Hepatocyte (in vitro differentiated cells): Measurements from ENCODE around the gene PPIA.
"Not testable (repeated sequence)": the region's sequence is repeated elsewhere in the genome, so short reads cannot be mapped to it uniquely, and the experiment has no call there.

Experiments used
- EZH2 ChIP-seq: fragments of 200-600 bp; sonication (generic); IDR thresholded peaks from 2 replicates; pipeline ENCODE4 v1.6.1; 2016; ENCODE audit warnings: antibody characterized with exemption, mild to moderate bottlenecking, borderline replicate concordance
- TF ChIP-seq, protein P1 (sequence below): fragments of 200-600 bp; sonication (generic); IDR thresholded peaks from 2 replicates; pipeline ENCODE4 v1.5.1; 2016; ENCODE audit warnings: antibody characterized with exemption, mild to moderate bottlenecking; ENCODE audit not compliant: poor library complexity

DNA sequence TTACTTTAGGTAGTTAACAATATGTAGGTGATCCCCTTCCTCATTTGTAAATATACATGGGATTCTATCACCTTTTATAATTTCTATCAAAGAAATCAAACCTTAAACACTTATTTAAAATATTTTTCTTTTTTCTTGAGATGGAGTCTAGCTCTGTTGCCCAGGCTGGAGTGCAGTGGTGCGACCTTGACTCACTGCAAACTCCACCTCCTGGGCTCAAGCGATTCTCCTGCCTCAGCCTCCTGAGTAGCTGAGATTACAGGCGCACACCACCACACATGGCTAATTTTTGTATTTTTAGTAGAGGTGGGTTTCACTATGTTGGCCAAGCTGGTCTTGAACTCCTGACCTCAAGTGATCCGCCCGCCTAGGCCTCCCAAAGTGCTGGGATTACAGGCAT, 47.0 kb downstream of the PPIA start:
- TF ChIP-seq, protein P1, sequence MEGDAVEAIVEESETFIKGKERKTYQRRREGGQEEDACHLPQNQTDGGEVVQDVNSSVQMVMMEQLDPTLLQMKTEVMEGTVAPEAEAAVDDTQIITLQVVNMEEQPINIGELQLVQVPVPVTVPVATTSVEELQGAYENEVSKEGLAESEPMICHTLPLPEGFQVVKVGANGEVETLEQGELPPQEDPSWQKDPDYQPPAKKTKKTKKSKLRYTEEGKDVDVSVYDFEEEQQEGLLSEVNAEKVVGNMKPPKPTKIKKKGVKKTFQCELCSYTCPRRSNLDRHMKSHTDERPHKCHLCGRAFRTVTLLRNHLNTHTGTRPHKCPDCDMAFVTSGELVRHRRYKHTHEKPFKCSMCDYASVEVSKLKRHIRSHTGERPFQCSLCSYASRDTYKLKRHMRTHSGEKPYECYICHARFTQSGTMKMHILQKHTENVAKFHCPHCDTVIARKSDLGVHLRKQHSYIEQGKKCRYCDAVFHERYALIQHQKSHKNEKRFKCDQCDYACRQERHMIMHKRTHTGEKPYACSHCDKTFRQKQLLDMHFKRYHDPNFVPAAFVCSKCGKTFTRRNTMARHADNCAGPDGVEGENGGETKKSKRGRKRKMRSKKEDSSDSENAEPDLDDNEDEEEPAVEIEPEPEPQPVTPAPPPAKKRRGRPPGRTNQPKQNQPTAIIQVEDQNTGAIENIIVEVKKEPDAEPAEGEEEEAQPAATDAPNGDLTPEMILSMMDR, result not testable (repeated sequence)
- not testable (repeated sequence) for TF ChIP-seq EZH2
